HEK293T (cell line): ENCODE data around the gene CSNK2A3.

Experiments used
- ARNT ChIP-seq: fragments of 450-650 bp; IDR thresholded peaks from 2 replicates; pipeline ENCODE4 v1.6.1; 2017; ENCODE audit warnings: mild to moderate bottlenecking
- BHLHE40 ChIP-seq: fragments of 450-650 bp; IDR thresholded peaks from 2 replicates; pipeline ENCODE4 v1.6.1; 2016; ENCODE audit warnings: mild to moderate bottlenecking, moderate library complexity, borderline replicate concordance
- ELF4 ChIP-seq: fragments of 450-650 bp; IDR thresholded peaks from 2 replicates; pipeline ENCODE4 v1.6.1; 2017; ENCODE audit warnings: antibody characterized with exemption
- FOXA1 ChIP-seq: fragments of 450-650 bp; IDR thresholded peaks from 2 replicates; pipeline ENCODE4 v1.6.1; 2016; ENCODE audit warnings: mild to moderate bottlenecking
- FOXK2 ChIP-seq: fragments of 450-650 bp; IDR thresholded peaks from 2 replicates; pipeline ENCODE4 v1.6.1; 2016; ENCODE audit warnings: mild to moderate bottlenecking
- FOXM1 ChIP-seq: fragments of 450-650 bp; IDR thresholded peaks from 2 replicates; pipeline ENCODE4 v1.6.1; 2017; ENCODE audit warnings: mild to moderate bottlenecking, borderline replicate concordance
- HDGF ChIP-seq: fragments of 450-650 bp; IDR thresholded peaks from 2 replicates; pipeline ENCODE4 v1.6.1; 2017; ENCODE audit warnings: antibody characterized with exemption, borderline replicate concordance
- LEF1 ChIP-seq: fragments of 450-650 bp; IDR thresholded peaks from 2 replicates; pipeline ENCODE4 v1.6.1; 2017; ENCODE audit warnings: mild to moderate bottlenecking, borderline replicate concordance
- NFRKB ChIP-seq: fragments of 450-650 bp; IDR thresholded peaks from 2 replicates; pipeline ENCODE4 v1.6.1; 2016; ENCODE audit warnings: mild to moderate bottlenecking, moderate library complexity
- PKNOX1 ChIP-seq: fragments of 450-650 bp; IDR thresholded peaks from 2 replicates; pipeline ENCODE4 v1.6.1; 2016
- SP1 ChIP-seq: fragments of 450-650 bp; IDR thresholded peaks from 2 replicates; pipeline ENCODE4 v1.6.1; 2017
- SUZ12 ChIP-seq: fragments of 450-650 bp; IDR thresholded peaks from 2 replicates; pipeline ENCODE4 v1.6.1; 2016; ENCODE audit warnings: mild to moderate bottlenecking
- TARDBP ChIP-seq: fragments of 450-650 bp; IDR thresholded peaks from 2 replicates; pipeline ENCODE4 v1.6.1; 2016
- ZNF384 ChIP-seq: fragments of 450-650 bp; IDR thresholded peaks from 2 replicates; pipeline ENCODE4 v1.6.1; 2016

- no peak for TF ChIP-seq SUZ12
- TF ChIP-seq LEF1: no peak
- TF ChIP-seq FOXK2: no peak
- no peak for TF ChIP-seq FOXM1
- TF ChIP-seq SP1: no peak
- TF ChIP-seq FOXA1: no peak
- no peak for TF ChIP-seq BHLHE40
- no peak for TF ChIP-seq ELF4
- no peak for TF ChIP-seq NFRKB
- no peak for TF ChIP-seq TARDBP
- TF ChIP-seq HDGF: no peak
- no peak for TF ChIP-seq ARNT
- no peak for TF ChIP-seq ZNF384
- TF ChIP-seq PKNOX1: no peak
These were observed 34.7 kb upstream of the CSNK2A3 start for GRCh38 chr11:11387622-11388305.
